Upper lobe of left lung (tissue), 6 donors: ENCODE data around the gene GLB1L3. TPM values are rescaled to one million over a fixed set of nuclear protein-coding genes. Genes with fewer than 3 reads are reported as not detected.
A peak's percentile ranks its signal among the peaks of the same experiment; 100 is the strongest.
"Not testable (repeated sequence)": the region's sequence is repeated elsewhere in the genome, so short reads cannot be mapped to it uniquely, and the experiment has no call there.

Experiments used
- ATAC-seq, 2 donors: fragments of 200-7000 bp; cut with Tn5 transposase; one replicate each; pipeline ENCODE4 v1.9.1; 2022; ENCODE audit warnings: mild to moderate bottlenecking in 2 of 2, moderate library complexity in 2 of 2; ENCODE audit not compliant: low FRiP score in 2 of 2
- DNase-seq, 2 donors: peaks; one replicate each; pipeline ENCODE4 v3.0.0-alpha.2; 2019 to 2020
- H3K27ac ChIP-seq, 4 donors: fragments of 200-600 bp; sonication (generic); one replicate each; pipeline ENCODE4 v1.5.1; 2016 to 2019
- H3K27me3 ChIP-seq, 4 donors: fragments of 200-600 bp; sonication (generic); one replicate each; pipeline ENCODE4 v1.5.1; 2017 to 2019
- H3K36me3 ChIP-seq, 4 donors: fragments of 200-600 bp; sonication (generic); one replicate each; pipeline ENCODE4 v1.5.1; 2016 to 2019
- H3K4me1 ChIP-seq, 4 donors: fragments of 200-600 bp; sonication (generic); one replicate each; pipeline ENCODE4 v1.5.1; 2018 to 2019
- H3K4me3 ChIP-seq, 4 donors: fragments of 200-600 bp; sonication (generic); one replicate each; pipeline ENCODE4 v1.5.1; 2017 to 2019; ENCODE audit warnings: mild to moderate bottlenecking in 2 of 4, moderate library complexity in 1 of 4
- H3K9me3 ChIP-seq, 4 donors: fragments of 200-600 bp; sonication (generic); one replicate each; pipeline ENCODE4 v1.5.1; 2018 to 2019
- CTCF ChIP-seq, 6 experiments: fragments of 450-650 bp in 4 of 6; fragments of 200-600 bp in 2 of 6; sonication (generic) in 2 of 6; IDR thresholded peaks; one replicate each; pipeline ENCODE4 v1.5.1; 2016 to 2019; ENCODE audit warnings: antibody characterized with exemption in 6 of 6
- EP300 ChIP-seq, 4 donors: sonication (generic); formaldehyde crosslinking; IDR thresholded peaks; one replicate each; pipeline ENCODE4 v1.5.1; 2017; ENCODE audit warnings: antibody characterized with exemption in 4 of 4, control low read depth in 2 of 4
- POLR2A ChIP-seq, 4 donors: fragments of 450-650 bp; IDR thresholded peaks; one replicate each; pipeline ENCODE4 v1.5.1; 2016 to 2017; ENCODE audit warnings: antibody characterized with exemption in 4 of 4, mild to moderate bottlenecking in 2 of 4
- POLR2AphosphoS5 ChIP-seq, 2 donors: sonication (generic); formaldehyde crosslinking; IDR thresholded peaks; one replicate each; pipeline ENCODE4 v1.5.1; 2017; ENCODE audit warnings: antibody characterized with exemption in 2 of 2
- WGBS, 2 donors: methylation state at CpG; one replicate each; pipeline ENCODE4 v1.1.5; 2017 to 2018; 5-methylcytosine and 5-hydroxymethylcytosine counted together
- total RNA-seq, 6 donors: library from RNA; depleted of rRNA in 4 of 6; stranded (reverse); fragments of >200 nt in 4 of 6; gene quantifications; one replicate each; pipeline versions ENCODE4 v1.1.0 to v1.2.1, GENCODE V29; 2016 to 2021
- donor health status: DM: no; HTN: no; CAD: no; lungs with moderate emphysema.
- donor health status: DM: no; HTN: yes; CAD: no; lungs with severe emphysema.

GLB1L3 gene
- total RNA-seq, 6 donors from 2014 or later, result 0.17 to 1.3 (median 1.0) TPM; not detected in 2

DNA sequence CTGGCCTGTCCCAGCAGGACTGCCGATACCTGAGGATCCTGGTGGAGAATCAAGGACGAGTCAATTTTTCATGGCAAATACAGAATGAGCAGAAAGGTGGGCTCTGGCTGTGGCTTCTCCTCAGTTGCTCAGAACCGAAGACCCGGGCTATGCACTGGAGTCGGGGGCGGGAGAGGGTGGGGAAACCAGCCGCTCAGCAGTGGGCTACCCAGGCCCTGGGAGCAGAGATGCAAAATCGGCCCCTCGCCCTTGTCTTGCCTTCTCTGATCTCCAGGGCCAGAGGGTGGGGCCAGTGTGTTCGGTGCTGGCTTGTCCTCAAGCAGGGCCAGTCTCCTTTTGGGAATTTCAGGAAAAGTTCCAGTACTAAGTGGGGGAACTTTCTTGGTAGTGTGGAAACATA lies 37.2 kb downstream of the GLB1L3 start:
- no peaks in the 10 kb centered on the region for H3K36me3 ChIP-seq
- H3K27ac ChIP-seq, result no peak overlapping the region
- DNase-seq (peak in 1 of 2 donors; percentile 30), ATAC-seq (no peak)
- H3K9me3 ChIP-seq, result peaks cover 0 to 11% (median 9%) of the 10 kb centered on the region in 4 donors
- 88 to 92% methylated on average over 10 of the region's 10 CpGs for WGBS, 2 donors
- H3K27me3 ChIP-seq, result no peaks in the 10 kb centered on the region
- no peaks in the 10 kb centered on the region for H3K4me1 ChIP-seq
- no peak for TF ChIP-seq EP300 (IDR thresholded peaks at IDR 0.05)
- no peak overlapping the region for H3K4me3 ChIP-seq

DNA sequence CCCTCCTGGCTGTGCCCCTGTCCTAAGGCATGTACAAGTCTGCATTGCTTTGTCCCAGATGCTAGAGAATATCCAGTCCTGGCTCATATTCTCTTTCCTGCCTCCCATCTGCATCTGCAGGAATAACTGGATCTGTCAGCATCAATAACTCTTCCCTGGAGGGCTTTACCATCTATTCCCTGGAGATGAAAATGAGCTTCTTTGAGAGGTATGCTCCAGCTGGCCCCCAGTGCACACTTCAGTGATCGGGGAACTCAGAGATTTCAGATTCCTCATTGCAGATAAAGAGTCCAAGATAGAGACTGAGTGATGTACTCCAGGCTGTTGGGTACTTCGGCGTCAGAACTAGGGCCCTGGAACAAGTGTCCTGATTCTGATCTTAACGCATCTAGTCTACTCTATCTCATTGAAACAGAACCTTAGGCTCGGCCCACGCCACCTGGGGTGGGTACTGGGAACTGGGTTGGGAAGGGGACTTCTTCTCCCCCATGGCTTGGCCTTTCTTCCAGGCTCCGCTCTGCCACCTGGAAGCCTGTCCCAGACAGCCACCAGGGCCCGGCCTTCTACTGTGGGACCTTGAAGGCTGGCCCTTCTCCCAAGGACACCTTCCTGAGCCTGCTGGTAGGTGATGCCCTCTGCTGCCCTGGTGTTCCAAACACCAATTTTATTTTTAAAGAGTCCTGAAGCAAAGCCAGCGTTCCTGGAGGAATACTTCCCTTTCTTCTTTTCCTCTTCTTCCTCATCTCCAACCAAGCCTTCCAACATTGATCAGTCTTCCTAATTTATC lies 37.8 kb downstream of the GLB1L3 start:
- H3K27ac ChIP-seq, result no peak overlapping the region
- H3K36me3 ChIP-seq, result no peaks in the 10 kb centered on the region
- H3K4me1 ChIP-seq, result no peaks in the 10 kb centered on the region
- peaks cover 0 to 11% (median 9%) of the 10 kb centered on the region in 4 donors for H3K9me3 ChIP-seq
- no peaks in the 10 kb centered on the region for H3K27me3 ChIP-seq
- no peak overlapping the region for H3K4me3 ChIP-seq
- DNase-seq (no peak), ATAC-seq (no peak)
- 81 to 91% methylated on average over 9 of the region's 9 CpGs for WGBS, 2 donors
- TF ChIP-seq EP300 (IDR thresholded peaks at IDR 0.05) (no peak), CTCF (IDR thresholded peaks at IDR 0.05) (no peak), POLR2AphosphoS5 (IDR thresholded peaks at IDR 0.05) (no peak), POLR2A (IDR thresholded peaks at IDR 0.05) (no peak)

GRCh38 chr11:134317103-134317502 lies 40.9 kb downstream of the GLB1L3 start:
- ATAC-seq, result no peak
- no peaks in the 10 kb centered on the region for H3K4me1 ChIP-seq
- no peak for DNase-seq
- no peak overlapping the region for H3K27ac ChIP-seq
- no peaks in the 10 kb centered on the region for H3K36me3 ChIP-seq
- H3K9me3 ChIP-seq, result peaks cover 2 to 11% (median 9%) of the 10 kb centered on the region in 4 donors
- H3K4me3 ChIP-seq, result no peak overlapping the region
- WGBS, 2 donors, result 92 to 97% methylated on average over 3 of the region's 3 CpGs
- no peak for TF ChIP-seq CTCF (IDR thresholded peaks at IDR 0.05)
- no peaks in the 10 kb centered on the region for H3K27me3 ChIP-seq

DNA sequence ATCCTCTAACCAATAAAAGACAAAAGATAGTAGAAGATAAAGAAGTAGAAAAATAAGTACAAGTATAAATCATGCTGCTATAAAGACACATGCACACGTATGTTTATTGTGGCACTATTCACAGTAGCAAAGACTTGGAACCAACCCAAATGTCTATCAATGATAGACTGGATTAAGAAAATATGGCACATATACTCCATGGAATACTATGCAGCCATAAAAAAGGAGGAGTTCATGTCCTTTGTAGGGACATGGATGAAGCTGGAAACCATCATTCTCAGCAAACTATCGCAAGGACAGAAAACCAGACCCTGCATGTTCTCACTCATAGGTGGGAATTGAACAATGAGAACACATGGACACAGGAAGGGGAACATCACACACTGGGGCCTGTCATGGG lies 45.2 kb downstream of the GLB1L3 start:
- H3K27me3 ChIP-seq, DNase-seq, H3K36me3 ChIP-seq, ATAC-seq, H3K27ac ChIP-seq, H3K4me1 ChIP-seq, H3K4me3 ChIP-seq: not testable (repeated sequence)
- peaks cover 2 to 11% (median 9%) of the 10 kb centered on the region in 4 donors for H3K9me3 ChIP-seq
- WGBS, 2 donors, result 92 to 93% methylated on average over 2 of the region's 2 CpGs

DNA sequence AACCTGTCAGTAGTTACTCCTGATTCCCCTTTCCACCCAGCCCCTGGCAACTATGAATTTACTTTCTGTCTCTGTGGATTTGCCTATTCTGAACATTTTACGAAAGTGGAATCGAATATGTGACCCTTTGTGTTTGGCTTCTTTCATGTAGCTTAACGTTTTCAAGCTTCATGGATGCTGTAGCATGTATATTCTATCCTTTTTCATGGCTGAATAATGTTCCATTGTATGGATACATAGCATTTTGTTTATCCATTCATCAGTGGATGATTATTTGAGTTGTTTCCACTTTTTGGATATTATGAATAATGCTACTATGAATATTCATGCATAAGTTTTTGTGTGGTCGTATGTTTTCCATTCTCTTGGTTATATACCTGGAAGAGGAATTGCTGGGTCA lies 46.4 kb downstream of the GLB1L3 start:
- WGBS, 2 donors, result 86 to 88% methylated on average over 4 of the region's 4 CpGs
- no peak overlapping the region for H3K27ac ChIP-seq
- no peaks in the 10 kb centered on the region for H3K27me3 ChIP-seq
- no peaks in the 10 kb centered on the region for H3K4me1 ChIP-seq
- no peaks in the 10 kb centered on the region for H3K36me3 ChIP-seq
- DNase-seq, result no peak
- no peak for ATAC-seq
- H3K4me3 ChIP-seq, result no peak overlapping the region
- TF ChIP-seq POLR2A (IDR thresholded peaks at IDR 0.05), result no peak
- TF ChIP-seq CTCF (IDR thresholded peaks at IDR 0.05), result no peak
- peaks cover under 1 to 2% (median 2%) of the 10 kb centered on the region in 4 donors for H3K9me3 ChIP-seq

- H3K9me3 ChIP-seq, result no peaks in the 10 kb centered on the region
- 88 to 96% methylated on average over 1 of the region's 1 CpG for WGBS, 2 donors
- peaks cover 15 to 25% (median 16%) of the 10 kb centered on the region in 4 donors for H3K4me1 ChIP-seq
- H3K36me3 ChIP-seq, result no peaks in the 10 kb centered on the region
- H3K4me3 ChIP-seq, result no peak overlapping the region
- H3K27me3 ChIP-seq, result peaks cover 0 to 5% (median 2%) of the 10 kb centered on the region in 4 donors
- DNase-seq (no peak), ATAC-seq (no peak)
- TF ChIP-seq CTCF (IDR thresholded peaks at IDR 0.05) (no peak), EP300 (IDR thresholded peaks at IDR 0.05) (no peak), POLR2AphosphoS5 (IDR thresholded peaks at IDR 0.05) (no peak), POLR2A (IDR thresholded peaks at IDR 0.05) (no peak)
- no peak overlapping the region for H3K27ac ChIP-seq
These were observed 52.3 kb downstream of the GLB1L3 start for GRCh38 chr11:134328433-134328832.
